Measurements from ENCODE around the gene CCDC8.
A peak's percentile ranks its signal among the peaks of the same experiment; 100 is the strongest.
"Not testable (repeated sequence)": the region's sequence is repeated elsewhere in the genome, so short reads cannot be mapped to it uniquely, and the experiment has no call there.

CCDC8 gene

GRCh38 chr19:46404753-46405468 is 8.5 kb downstream of the CCDC8 start:
- DNase-seq (ENCODE audit: low read depth) = no peak

GRCh38 chr19:46404055-46404752 is 9.2 kb downstream of the CCDC8 start:
- DNase-seq (ENCODE audit: low read depth) = no peak

- no peak for DNase-seq (ENCODE audit: low read depth)
Observed at GRCh38 chr19:46402725-46403124, 10.6 kb downstream of the CCDC8 start.

GRCh38 chr19:46397801-46398479 is 15.4 kb downstream of the CCDC8 start:
- not testable (repeated sequence) for DNase-seq (ENCODE audit: low read depth)

GRCh38 chr19:46394402-46394797 is 19.0 kb downstream of the CCDC8 start:
- no peak for DNase-seq (ENCODE audit: low read depth)

- DNase-seq (ENCODE audit: low read depth) = no peak
Observed at GRCh38 chr19:46393456-46394401, 19.6 kb downstream of the CCDC8 start.

- DNase-seq (ENCODE audit: low read depth) = no peak
Observed at GRCh38 chr19:46392837-46393236, 20.5 kb downstream of the CCDC8 start.

GRCh38 chr19:46392252-46392801 is 21.0 kb downstream of the CCDC8 start:
- DNase-seq (ENCODE audit: low read depth) = no peak

GRCh38 chr19:46391296-46392251 is 21.8 kb downstream of the CCDC8 start:
- no peak for DNase-seq (ENCODE audit: low read depth)

GRCh38 chr19:46390866-46391265 is 22.5 kb downstream of the CCDC8 start:
- DNase-seq (ENCODE audit: low read depth) = peak; percentile 59

GRCh38 chr19:46390121-46390858 is 23.1 kb downstream of the CCDC8 start:
- no peak for DNase-seq (ENCODE audit: low read depth)

GRCh38 chr19:46388311-46389095 is 24.9 kb downstream of the CCDC8 start:
- DNase-seq (ENCODE audit: low read depth) = no peak

GRCh38 chr19:46387713-46388130 is 25.6 kb downstream of the CCDC8 start:
- DNase-seq (ENCODE audit: low read depth) = no peak

GRCh38 chr19:46386996-46387712 is 26.2 kb downstream of the CCDC8 start:
- DNase-seq (ENCODE audit: low read depth) = no peak

- DNase-seq (ENCODE audit: low read depth) = no peak
Observed at GRCh38 chr19:46386151-46386550, 27.2 kb downstream of the CCDC8 start.

- no peak for DNase-seq (ENCODE audit: low read depth)
Observed at GRCh38 chr19:46385636-46386035, 27.7 kb downstream of the CCDC8 start.

- DNase-seq (ENCODE audit: low read depth) = no peak
Observed at GRCh38 chr19:46384396-46384795, 29.0 kb downstream of the CCDC8 start.

GRCh38 chr19:46383846-46384245 is 29.5 kb downstream of the CCDC8 start:
- DNase-seq (ENCODE audit: low read depth) = no peak
